DOHH2 (cell line): ENCODE results near the gene FBXL5.

Experiments
- H3F3A ChIP-seq: fragments of 200-600 bp; sonication (generic), shearing (Covaris generic); 2 replicates; pipeline ENCODE4 v1.6.0; 2016; ENCODE audit warnings: antibody characterized with exemption, mild to moderate bottlenecking; ENCODE audit not compliant: control insufficient read depth, insufficient read depth
- H3K27ac ChIP-seq: fragments of 200-600 bp; sonication (generic); 2 replicates; pipeline ENCODE4 v1.5.1; 2014; ENCODE audit warnings: low read depth, mild to moderate bottlenecking, low read length, moderate library complexity
- H3K27me3 ChIP-seq: fragments of 200-600 bp; sonication (generic); 2 replicates; pipeline ENCODE4 v1.6.1; 2014; ENCODE audit warnings: mild to moderate bottlenecking, low read length, mixed read lengths; ENCODE audit not compliant: control insufficient read depth
- H3K36me3 ChIP-seq: fragments of 200-600 bp; sonication (generic); 2 replicates; pipeline ENCODE4 v1.6.1; 2014; ENCODE audit warnings: mild to moderate bottlenecking, low read length, moderate library complexity, mixed read lengths; ENCODE audit not compliant: control insufficient read depth
- H3K4me1 ChIP-seq: fragments of 200-600 bp; sonication (generic); 2 replicates; pipeline ENCODE4 v1.6.1; 2014; ENCODE audit warnings: mild to moderate bottlenecking, low read length, mixed read lengths; ENCODE audit not compliant: control insufficient read depth
- H3K4me2 ChIP-seq: fragments of 200-600 bp; sonication (generic); 2 replicates; pipeline ENCODE4 v1.6.0; 2014; ENCODE audit warnings: mild to moderate bottlenecking, low read length, moderate library complexity
- H3K4me3 ChIP-seq: fragments of 200-600 bp; sonication (generic); 2 replicates; pipeline ENCODE4 v1.5.1; 2014; ENCODE audit warnings: mild to moderate bottlenecking, low read length, mixed read lengths
- H3K79me2 ChIP-seq: fragments of 200-600 bp; sonication (generic); 2 replicates; pipeline ENCODE4 v1.6.1; 2014; ENCODE audit warnings: mild to moderate bottlenecking, low read length, mixed read lengths; ENCODE audit not compliant: control insufficient read depth
- H3K9me2 ChIP-seq: fragments of 200-600 bp; sonication (generic); replicated peaks from 2 replicates; pipeline ENCODE4 v1.6.1; 2014; ENCODE audit warnings: mild to moderate bottlenecking, low read length, mixed read lengths; ENCODE audit not compliant: control insufficient read depth
- H3K9me3 ChIP-seq: fragments of 200-600 bp; sonication (generic); 2 replicates; pipeline ENCODE4 v1.6.1; 2014; ENCODE audit warnings: antibody characterized with exemption, low read length, mixed read lengths; ENCODE audit not compliant: control insufficient read depth, insufficient read depth
- H4K20me1 ChIP-seq: fragments of 200-600 bp; sonication (generic); 2 replicates; pipeline ENCODE4 v1.6.0; 2014; ENCODE audit warnings: low read depth, mild to moderate bottlenecking, antibody characterized with exemption, low read length, moderate library complexity; ENCODE audit not compliant: control insufficient read depth, insufficient read depth
- CTCF ChIP-seq: fragments of 200-600 bp; sonication (generic); IDR thresholded peaks from one replicate; pipeline ENCODE4 v1.5.1; 2014; ENCODE audit warnings: antibody characterized with exemption, mild to moderate bottlenecking, low read depth, low read length; ENCODE audit not compliant: poor library complexity, severe bottlenecking
- EZH2phosphoT487 ChIP-seq: fragments of 200-600 bp; sonication (generic); IDR thresholded peaks from 2 replicates; pipeline ENCODE4 v1.6.1; 2017; ENCODE audit warnings: borderline replicate concordance, mild to moderate bottlenecking, antibody characterized with exemption, low read length, moderate library complexity, mixed read lengths

Gene FBXL5

DNA sequence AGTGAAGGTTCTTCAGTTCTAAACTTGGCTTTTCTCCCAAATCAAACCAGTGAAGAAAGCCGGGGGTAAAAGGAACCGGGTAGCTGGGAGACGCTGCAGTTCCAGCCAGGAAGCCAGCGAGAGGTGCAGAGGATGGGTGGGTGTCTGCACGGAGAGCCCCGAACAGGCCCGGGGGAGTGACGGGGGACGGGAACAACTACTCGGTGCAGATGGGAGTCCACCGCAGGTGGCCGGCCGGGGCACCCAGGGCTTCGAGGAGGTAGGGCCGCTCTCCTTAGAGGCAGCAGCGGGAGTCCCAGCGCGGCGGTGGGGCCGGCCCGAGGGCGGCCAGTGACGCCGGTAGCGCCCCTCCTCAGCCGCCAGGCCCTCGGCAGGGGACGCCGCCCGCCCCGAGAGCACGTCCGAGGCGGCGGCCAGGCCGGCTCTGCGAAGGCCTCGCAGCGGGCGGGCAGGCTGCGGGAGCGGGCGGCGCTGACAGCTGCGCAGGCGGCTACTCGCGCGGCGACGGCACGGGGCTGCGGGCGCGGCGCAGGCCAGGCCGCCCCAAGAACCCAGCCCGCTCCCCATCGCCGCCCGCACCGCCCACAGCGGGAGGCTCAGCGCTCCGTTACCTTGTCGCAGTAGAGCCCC lies 449 bp downstream of the FBXL5 start:
- peaks cover 55% of the 10 kb centered on the region for H3K79me2 ChIP-seq
- H3K27me3 ChIP-seq = no peaks in the 10 kb centered on the region
- H3K4me1 ChIP-seq = peaks cover 64% of the 10 kb centered on the region
- TF ChIP-seq CTCF (no peak), EZH2phosphoT487 (no peak)
- H3K27ac ChIP-seq = peak overlapping the region; percentile 49
- H3K9me2 ChIP-seq = no peaks in the 10 kb centered on the region
- peaks cover 5% of the 10 kb centered on the region for H4K20me1 ChIP-seq
- H3K4me3 ChIP-seq = peak overlapping the region; percentile 94
- H3F3A ChIP-seq = peaks cover 37% of the 10 kb centered on the region
- H3K36me3 ChIP-seq = peaks cover 22% of the 10 kb centered on the region
- H3K4me2 ChIP-seq = peak overlapping the region; percentile 73
- H3K9me3 ChIP-seq = no peaks in the 10 kb centered on the region

- H3K4me1 ChIP-seq = peaks cover 65% of the 10 kb centered on the region
- H4K20me1 ChIP-seq = peaks cover 5% of the 10 kb centered on the region
- H3K27ac ChIP-seq = peak overlapping the region; percentile 49
- no peaks in the 10 kb centered on the region for H3K27me3 ChIP-seq
- H3K79me2 ChIP-seq = peaks cover 62% of the 10 kb centered on the region
- H3K36me3 ChIP-seq = peaks cover 22% of the 10 kb centered on the region
- peak overlapping the region; percentile 94 for H3K4me3 ChIP-seq
- H3K4me2 ChIP-seq = peak overlapping the region; percentile 73
- no peak for TF ChIP-seq EZH2phosphoT487
- TF ChIP-seq CTCF = no peak
- no peaks in the 10 kb centered on the region for H3K9me2 ChIP-seq
- peaks cover 32% of the 10 kb centered on the region for H3F3A ChIP-seq
- no peaks in the 10 kb centered on the region for H3K9me3 ChIP-seq
Measured at GRCh38 chr4:15653864-15654592, 1.1 kb downstream of the FBXL5 start.

GRCh38 chr4:15653420-15653819 lies 1.7 kb downstream of the FBXL5 start:
- H3K4me1 ChIP-seq = peaks cover 65% of the 10 kb centered on the region
- H3K79me2 ChIP-seq = peaks cover 68% of the 10 kb centered on the region
- no peaks in the 10 kb centered on the region for H3K9me3 ChIP-seq
- peaks cover 26% of the 10 kb centered on the region for H3F3A ChIP-seq
- TF ChIP-seq EZH2phosphoT487 (no peak), CTCF (no peak)
- peak overlapping the region; percentile 94 for H3K4me3 ChIP-seq
- H3K27ac ChIP-seq = no peak overlapping the region
- H3K9me2 ChIP-seq = no peaks in the 10 kb centered on the region
- H3K27me3 ChIP-seq = no peaks in the 10 kb centered on the region
- peak overlapping the region; percentile 73 for H3K4me2 ChIP-seq
- H3K36me3 ChIP-seq = peaks cover 22% of the 10 kb centered on the region
- peaks cover 5% of the 10 kb centered on the region for H4K20me1 ChIP-seq
